GM23338 (cell line): ENCODE measurements around the gene SLC35D2. TPM values are rescaled to one million over a fixed set of nuclear protein-coding genes. Genes with fewer than 3 reads are reported as not detected.
"Not testable (repeated sequence)": the region's sequence is repeated elsewhere in the genome, so short reads cannot be mapped to it uniquely, and the experiment has no call there.

Experiments used
- ATAC-seq: fragments of 200-7000 bp; cut with Tn5 transposase; 3 replicates; pipeline ENCODE4 v1.9.1; 2020
- DNase-seq: peaks from one replicate; pipeline ENCODE4 v3.0.0-alpha.2; 2015; ENCODE audit warnings: low spot score
- H2AFZ ChIP-seq: fragments of 200-600 bp; sonication (generic); 2 replicates; pipeline ENCODE4 v1.8.0; 2016; ENCODE audit warnings: antibody characterized with exemption, mild to moderate bottlenecking, moderate library complexity
- H3F3A ChIP-seq: fragments of 200-600 bp; sonication (generic); replicated peaks from 2 replicates; pipeline ENCODE4 v1.8.0; 2017; ENCODE audit warnings: antibody characterized with exemption, mixed run types, low read depth
- H3K27ac ChIP-seq: fragments of 200-600 bp; sonication (generic); 2 replicates; pipeline ENCODE4 v1.6.1; 2016; ENCODE audit warnings: low read depth
- H3K27me3 ChIP-seq: fragments of 200-600 bp; sonication (generic); 2 replicates; pipeline ENCODE4 v1.8.0; 2016; ENCODE audit warnings: mild to moderate bottlenecking, mixed run types, moderate library complexity; ENCODE audit not compliant: insufficient read depth
- H3K36me3 ChIP-seq: fragments of 200-600 bp; sonication (generic); 2 replicates; pipeline ENCODE4 v1.8.0; 2016; ENCODE audit warnings: mild to moderate bottlenecking; ENCODE audit not compliant: insufficient read depth
- H3K4me1 ChIP-seq: fragments of 200-600 bp; sonication (generic); 2 replicates; pipeline ENCODE4 v1.8.0; 2016; ENCODE audit warnings: mild to moderate bottlenecking, moderate library complexity; ENCODE audit not compliant: insufficient read depth
- H3K4me2 ChIP-seq: fragments of 200-600 bp; sonication (generic); 2 replicates; pipeline ENCODE4 v1.7.1; 2017; ENCODE audit warnings: mixed run types
- H3K4me3 ChIP-seq: fragments of 200-600 bp; sonication (generic); 2 replicates; pipeline ENCODE4 v1.6.1; 2016; ENCODE audit warnings: mixed run types
- H3K79me2 ChIP-seq: fragments of 200-600 bp; sonication (generic); replicated peaks from 2 replicates; pipeline ENCODE4 v1.8.0; 2017; ENCODE audit warnings: mild to moderate bottlenecking; ENCODE audit not compliant: insufficient read depth
- H3K9me2 ChIP-seq: fragments of 200-600 bp; sonication (generic); 2 replicates; pipeline ENCODE4 v1.8.0; 2017; ENCODE audit not compliant: insufficient read depth
- H4K20me1 ChIP-seq: fragments of 200-600 bp; sonication (generic); replicated peaks from 2 replicates; pipeline ENCODE4 v1.8.0; 2017; ENCODE audit warnings: mild to moderate bottlenecking; ENCODE audit not compliant: insufficient read depth
- H3K27ac Mint-ChIP-seq: 2 replicates; pipeline ENCODE4 v1.8.0; 2020; ENCODE audit warnings: inconsistent platforms, mild to moderate bottlenecking, moderate library complexity, mixed read lengths
- H3K27me3 Mint-ChIP-seq: 3 replicates; pipeline ENCODE4 v1.8.0; 2022; ENCODE audit warnings: low read depth, mild to moderate bottlenecking, moderate library complexity, mixed read lengths, inconsistent platforms; ENCODE audit not compliant: insufficient read depth, poor library complexity
- H3K36me3 Mint-ChIP-seq: 3 replicates; pipeline ENCODE4 v1.8.0; 2021; ENCODE audit warnings: low read depth, mild to moderate bottlenecking, inconsistent platforms, moderate library complexity, mixed read lengths
- H3K4me1 Mint-ChIP-seq: 3 replicates; pipeline ENCODE4 v1.8.0; 2020; ENCODE audit warnings: mild to moderate bottlenecking, inconsistent platforms, mixed read lengths
- H3K4me3 Mint-ChIP-seq: 3 replicates; pipeline ENCODE4 v1.8.0; 2021; ENCODE audit warnings: moderate library complexity, mild to moderate bottlenecking, inconsistent platforms, mixed read lengths
- H3K9me3 Mint-ChIP-seq: 3 replicates; pipeline ENCODE4 v1.8.0; 2020; ENCODE audit warnings: moderate library complexity, mild to moderate bottlenecking, inconsistent platforms, mixed read lengths
- CREB1 ChIP-seq: fragments of 250-450 bp; sonication (Bioruptor Pico); IDR thresholded peaks from 2 replicates; pipeline ENCODE4 v1.5.0; 2020; ENCODE audit warnings: low read depth, mild to moderate bottlenecking, moderate library complexity
- CTCF ChIP-seq, 2 experiments: fragments of 200-600 bp in 1 of 2; sonication (generic) in 1 of 2; conservative IDR thresholded peaks; 2 replicates each; pipeline versions ENCODE4 v1.5.1 to v1.6.1; 2016 to 2017; ENCODE audit warnings: antibody characterized with exemption in 2 of 2, low read depth in 2 of 2, mild to moderate bottlenecking in 2 of 2, moderate library complexity in 1 of 2
- EZH2 ChIP-seq: fragments of 200-600 bp; sonication (generic); IDR thresholded peaks from one replicate; pipeline ENCODE4 v1.8.0; 2017; ENCODE audit warnings: antibody characterized with exemption, mild to moderate bottlenecking, low read depth; ENCODE audit not compliant: unreplicated experiment
- JUNB ChIP-seq: IDR thresholded peaks from one replicate; pipeline ENCODE4 v1.6.1; 2016; ENCODE audit warnings: antibody characterized with exemption; ENCODE audit not compliant: unreplicated experiment
- NANOG ChIP-seq: IDR thresholded peaks from 2 replicates; pipeline ENCODE4 v1.6.1; 2016; ENCODE audit warnings: antibody characterized with exemption, borderline replicate concordance
- POLR2AphosphoS5 ChIP-seq: IDR thresholded peaks from 2 replicates; pipeline ENCODE4 v1.6.1; 2016; ENCODE audit warnings: antibody characterized with exemption, low read depth
- STAT1 ChIP-seq: IDR thresholded peaks from one replicate; pipeline ENCODE4 v1.6.1; 2016; ENCODE audit warnings: antibody characterized with exemption; ENCODE audit not compliant: unreplicated experiment
- ZNF114 ChIP-seq: fragments of 250-450 bp; sonication (Bioruptor Pico); IDR thresholded peaks from 2 replicates; pipeline ENCODE4 v1.5.0; 2020; ENCODE audit warnings: mild to moderate bottlenecking, moderate library complexity
- ZNF331 ChIP-seq: fragments of 250-450 bp; sonication (Bioruptor Pico); IDR thresholded peaks from 2 replicates; pipeline ENCODE4 v1.5.0; 2020; ENCODE audit warnings: low read depth, mild to moderate bottlenecking, moderate library complexity
- polyA plus RNA-seq: library from polyadenylated mRNA; unstranded; fragments of >200 nt; fragmentation: Nextera tagmentation; extraction: Ambion mirVana; gene quantifications from 2 replicates; pipeline ENCODE4 v1.2.1, GENCODE V29; 2016
- total RNA-seq: library from RNA; depleted of rRNA; stranded (reverse); fragments of >200 nt; shearing (Covaris generic); gene quantifications from 2 replicates; pipeline ENCODE4 v1.2.3, GENCODE V29; 2014
- TF ChIP-seq, protein P1 (sequence below): IDR thresholded peaks from 2 replicates; pipeline ENCODE4 v1.6.1; 2016; ENCODE audit warnings: antibody characterized with exemption
- TF ChIP-seq, protein P2 (sequence below): fragments of 250-450 bp; sonication (Bioruptor Pico); IDR thresholded peaks from 2 replicates; pipeline ENCODE4 v1.5.0; 2020; ENCODE audit warnings: mild to moderate bottlenecking, moderate library complexity

Gene SLC35D2
- total and polyA plus RNA-seq, 2 experiments from 2014 or later: 8.2 to 14.4 TPM

- not testable (repeated sequence) for H3K4me2 ChIP-seq, H3K9me2 ChIP-seq, H3K4me1 Mint-ChIP-seq, H3K9me3 Mint-ChIP-seq, H3K36me3 Mint-ChIP-seq, H3K27ac Mint-ChIP-seq, H3F3A ChIP-seq, H3K27ac ChIP-seq, H3K79me2 ChIP-seq, H3K27me3 ChIP-seq, H2AFZ ChIP-seq, H3K36me3 ChIP-seq, H4K20me1 ChIP-seq, H3K4me1 ChIP-seq, H3K4me3 ChIP-seq, H3K4me3 Mint-ChIP-seq, H3K27me3 Mint-ChIP-seq, DNase-seq, ATAC-seq
Observed at GRCh38 chr9:96360523-96360922, 23.0 kb downstream of the SLC35D2 start.

DNA sequence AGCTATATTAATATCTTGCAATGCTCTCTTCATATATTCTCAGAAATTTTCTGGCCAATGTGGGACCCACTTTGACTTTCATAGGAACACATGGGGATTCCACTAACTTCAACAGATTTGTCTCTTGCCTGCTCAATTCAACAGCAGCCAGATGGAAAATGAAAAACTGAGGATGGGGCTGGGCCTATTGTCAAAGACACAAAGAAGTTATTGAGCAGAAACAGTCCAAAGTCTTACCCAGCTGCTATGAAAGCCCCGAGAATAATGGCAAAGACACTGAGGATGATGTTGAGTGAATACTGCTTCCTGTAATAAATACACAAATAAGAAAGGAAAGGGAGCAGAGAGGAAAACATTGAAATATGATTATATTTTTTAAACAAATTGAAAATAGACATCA is 32.6 kb downstream of the SLC35D2 start:
- Mint-ChIP-seq H3K27ac (no peak overlapping the region), H3K4me1 (peaks cover 9% of the 10 kb centered on the region), H3K27me3 (no peaks in the 10 kb centered on the region), H3K9me3 (no peaks in the 10 kb centered on the region; the same call in 2 of the 3 replicates), H3K36me3 (peaks cover 13% of the 10 kb centered on the region; the same call in 2 of the 3 replicates), H3K4me3 (no peak overlapping the region)
- Histone ChIP-seq H2AFZ (no peak overlapping the region), H3K27ac (no peak overlapping the region), H3K79me2 (no peaks in the 10 kb centered on the region), H3K9me2 (no peaks in the 10 kb centered on the region), H3K4me2 (no peak overlapping the region), H3K4me3 (no peak overlapping the region), H3K36me3 (no peaks in the 10 kb centered on the region), H4K20me1 (no peaks in the 10 kb centered on the region), H3K27me3 (no peaks in the 10 kb centered on the region), H3F3A (0 out of 2 replicates have a peak, but pooled peaks cover 3% of the 10 kb centered on the region), H3K4me1 (peaks cover 12% of the 10 kb centered on the region)
- ATAC-seq (no peak), DNase-seq (no peak)
- TF ChIP-seq, protein P1, sequence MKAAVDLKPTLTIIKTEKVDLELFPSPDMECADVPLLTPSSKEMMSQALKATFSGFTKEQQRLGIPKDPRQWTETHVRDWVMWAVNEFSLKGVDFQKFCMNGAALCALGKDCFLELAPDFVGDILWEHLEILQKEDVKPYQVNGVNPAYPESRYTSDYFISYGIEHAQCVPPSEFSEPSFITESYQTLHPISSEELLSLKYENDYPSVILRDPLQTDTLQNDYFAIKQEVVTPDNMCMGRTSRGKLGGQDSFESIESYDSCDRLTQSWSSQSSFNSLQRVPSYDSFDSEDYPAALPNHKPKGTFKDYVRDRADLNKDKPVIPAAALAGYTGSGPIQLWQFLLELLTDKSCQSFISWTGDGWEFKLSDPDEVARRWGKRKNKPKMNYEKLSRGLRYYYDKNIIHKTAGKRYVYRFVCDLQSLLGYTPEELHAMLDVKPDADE: no peak
- TF ChIP-seq NANOG: no peak
- TF ChIP-seq ZNF331 (CRISPR knock-in tag): no peak
- TF ChIP-seq, protein P2, sequence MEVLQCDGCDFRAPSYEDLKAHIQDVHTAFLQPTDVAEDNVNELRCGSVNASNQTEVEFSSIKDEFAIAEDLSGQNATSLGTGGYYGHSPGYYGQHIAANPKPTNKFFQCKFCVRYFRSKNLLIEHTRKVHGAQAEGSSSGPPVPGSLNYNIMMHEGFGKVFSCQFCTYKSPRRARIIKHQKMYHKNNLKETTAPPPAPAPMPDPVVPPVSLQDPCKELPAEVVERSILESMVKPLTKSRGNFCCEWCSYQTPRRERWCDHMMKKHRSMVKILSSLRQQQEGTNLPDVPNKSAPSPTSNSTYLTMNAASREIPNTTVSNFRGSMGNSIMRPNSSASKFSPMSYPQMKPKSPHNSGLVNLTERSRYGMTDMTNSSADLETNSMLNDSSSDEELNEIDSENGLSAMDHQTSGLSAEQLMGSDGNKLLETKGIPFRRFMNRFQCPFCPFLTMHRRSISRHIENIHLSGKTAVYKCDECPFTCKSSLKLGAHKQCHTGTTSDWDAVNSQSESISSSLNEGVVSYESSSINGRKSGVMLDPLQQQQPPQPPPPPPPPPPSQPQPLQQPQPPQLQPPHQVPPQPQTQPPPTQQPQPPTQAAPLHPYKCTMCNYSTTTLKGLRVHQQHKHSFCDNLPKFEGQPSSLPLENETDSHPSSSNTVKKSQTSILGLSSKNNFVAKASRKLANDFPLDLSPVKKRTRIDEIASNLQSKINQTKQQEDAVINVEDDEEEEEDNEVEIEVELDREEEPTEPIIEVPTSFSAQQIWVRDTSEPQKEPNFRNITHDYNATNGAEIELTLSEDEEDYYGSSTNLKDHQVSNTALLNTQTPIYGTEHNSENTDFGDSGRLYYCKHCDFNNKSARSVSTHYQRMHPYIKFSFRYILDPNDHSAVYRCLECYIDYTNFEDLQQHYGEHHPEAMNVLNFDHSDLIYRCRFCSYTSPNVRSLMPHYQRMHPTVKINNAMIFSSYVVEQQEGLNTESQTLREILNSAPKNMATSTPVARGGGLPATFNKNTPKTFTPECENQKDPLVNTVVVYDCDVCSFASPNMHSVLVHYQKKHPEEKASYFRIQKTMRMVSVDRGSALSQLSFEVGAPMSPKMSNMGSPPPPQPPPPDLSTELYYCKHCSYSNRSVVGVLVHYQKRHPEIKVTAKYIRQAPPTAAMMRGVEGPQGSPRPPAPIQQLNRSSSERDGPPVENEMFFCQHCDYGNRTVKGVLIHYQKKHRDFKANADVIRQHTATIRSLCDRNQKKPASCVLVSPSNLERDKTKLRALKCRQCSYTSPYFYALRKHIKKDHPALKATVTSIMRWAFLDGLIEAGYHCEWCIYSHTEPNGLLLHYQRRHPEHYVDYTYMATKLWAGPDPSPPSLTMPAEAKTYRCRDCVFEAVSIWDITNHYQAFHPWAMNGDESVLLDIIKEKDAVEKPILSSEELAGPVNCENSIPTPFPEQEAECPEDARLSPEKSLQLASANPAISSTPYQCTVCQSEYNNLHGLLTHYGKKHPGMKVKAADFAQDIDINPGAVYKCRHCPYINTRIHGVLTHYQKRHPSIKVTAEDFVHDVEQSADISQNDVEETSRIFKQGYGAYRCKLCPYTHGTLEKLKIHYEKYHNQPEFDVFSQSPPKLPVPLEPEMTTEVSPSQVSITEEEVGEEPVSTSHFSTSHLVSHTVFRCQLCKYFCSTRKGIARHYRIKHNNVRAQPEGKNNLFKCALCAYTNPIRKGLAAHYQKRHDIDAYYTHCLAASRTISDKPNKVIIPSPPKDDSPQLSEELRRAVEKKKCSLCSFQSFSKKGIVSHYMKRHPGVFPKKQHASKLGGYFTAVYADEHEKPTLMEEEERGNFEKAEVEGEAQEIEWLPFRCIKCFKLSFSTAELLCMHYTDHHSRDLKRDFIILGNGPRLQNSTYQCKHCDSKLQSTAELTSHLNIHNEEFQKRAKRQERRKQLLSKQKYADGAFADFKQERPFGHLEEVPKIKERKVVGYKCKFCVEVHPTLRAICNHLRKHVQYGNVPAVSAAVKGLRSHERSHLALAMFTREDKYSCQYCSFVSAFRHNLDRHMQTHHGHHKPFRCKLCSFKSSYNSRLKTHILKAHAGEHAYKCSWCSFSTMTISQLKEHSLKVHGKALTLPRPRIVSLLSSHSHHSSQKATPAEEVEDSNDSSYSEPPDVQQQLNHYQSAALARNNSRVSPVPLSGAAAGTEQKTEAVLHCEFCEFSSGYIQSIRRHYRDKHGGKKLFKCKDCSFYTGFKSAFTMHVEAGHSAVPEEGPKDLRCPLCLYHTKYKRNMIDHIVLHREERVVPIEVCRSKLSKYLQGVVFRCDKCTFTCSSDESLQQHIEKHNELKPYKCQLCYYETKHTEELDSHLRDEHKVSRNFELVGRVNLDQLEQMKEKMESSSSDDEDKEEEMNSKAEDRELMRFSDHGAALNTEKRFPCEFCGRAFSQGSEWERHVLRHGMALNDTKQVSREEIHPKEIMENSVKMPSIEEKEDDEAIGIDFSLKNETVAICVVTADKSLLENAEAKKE (CRISPR knock-in tag): no peak
- TF ChIP-seq STAT1: no peak
- TF ChIP-seq ZNF114 (CRISPR knock-in tag): no peak
- no peak for TF ChIP-seq EZH2
- TF ChIP-seq POLR2AphosphoS5: no peak
- TF ChIP-seq JUNB: no peak
- TF ChIP-seq CTCF (conservative IDR thresholded peaks at IDR 0.05; ENCODE audit: low read depth in 2 of 2): no peak
- no peak for TF ChIP-seq CREB1 (CRISPR knock-in tag)
